IPS DF 19.7 (cell line): Measurements from ENCODE around the gene RTL10.

Experiments
- DNase-seq: peaks from one replicate; pipeline ENCODE4 v3.0.0-alpha.2; 2013; ENCODE audit warnings: low read depth, low spot score

RTL10 gene, protein sequence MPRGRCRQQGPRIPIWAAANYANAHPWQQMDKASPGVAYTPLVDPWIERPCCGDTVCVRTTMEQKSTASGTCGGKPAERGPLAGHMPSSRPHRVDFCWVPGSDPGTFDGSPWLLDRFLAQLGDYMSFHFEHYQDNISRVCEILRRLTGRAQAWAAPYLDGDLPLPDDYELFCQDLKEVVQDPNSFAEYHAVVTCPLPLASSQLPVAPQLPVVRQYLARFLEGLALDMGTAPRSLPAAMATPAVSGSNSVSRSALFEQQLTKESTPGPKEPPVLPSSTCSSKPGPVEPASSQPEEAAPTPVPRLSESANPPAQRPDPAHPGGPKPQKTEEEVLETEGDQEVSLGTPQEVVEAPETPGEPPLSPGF

DNA sequence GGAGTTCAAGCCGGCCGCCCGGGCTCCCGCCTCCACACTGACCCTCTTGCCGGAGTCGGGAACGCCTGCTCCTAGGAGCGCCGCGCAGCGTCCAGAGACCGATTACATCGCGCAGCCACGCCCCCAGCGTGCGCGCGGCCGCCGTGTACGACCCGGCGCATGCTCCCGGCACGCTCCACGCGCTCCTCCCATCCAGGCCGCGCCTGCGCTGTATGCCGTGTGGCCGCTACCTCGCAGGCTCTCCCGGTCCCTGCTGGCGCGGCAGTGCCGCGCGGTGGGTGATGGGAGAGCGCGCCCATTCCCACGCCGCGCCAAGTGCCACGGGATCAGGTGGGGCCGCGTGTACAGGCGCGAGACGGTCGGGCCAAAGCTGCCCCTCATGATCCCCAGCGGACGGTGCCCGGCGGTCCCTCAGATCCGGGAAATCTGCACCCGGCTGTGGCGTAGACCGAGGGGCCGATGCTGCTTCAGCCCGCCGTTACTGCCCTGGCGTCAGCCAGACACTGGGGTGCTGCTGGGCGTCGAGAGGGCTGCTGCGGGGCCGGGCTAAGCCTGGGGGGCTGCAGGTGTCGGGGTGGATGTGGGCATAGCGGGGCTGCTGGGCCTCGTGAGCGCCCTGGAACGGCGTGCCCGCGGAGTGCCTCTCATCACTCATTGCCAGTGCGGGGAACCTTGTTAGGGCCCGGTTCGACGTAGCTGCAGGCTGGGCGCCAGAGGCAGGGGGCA, at the start of gene RTL10, which contains the start of gene GNB1L:
Gene RTL10, minus strand, starts transcription at position 97 of the 726 bp plus-strand sequence. CDS start 2,613 bp downstream, outside the sequence.
Gene GNB1L, minus strand, starts transcription at position 97 of the 726 bp plus-strand sequence. CDS start 33,519 bp downstream, outside the sequence.
- peak; percentile 79 for DNase-seq

DNA sequence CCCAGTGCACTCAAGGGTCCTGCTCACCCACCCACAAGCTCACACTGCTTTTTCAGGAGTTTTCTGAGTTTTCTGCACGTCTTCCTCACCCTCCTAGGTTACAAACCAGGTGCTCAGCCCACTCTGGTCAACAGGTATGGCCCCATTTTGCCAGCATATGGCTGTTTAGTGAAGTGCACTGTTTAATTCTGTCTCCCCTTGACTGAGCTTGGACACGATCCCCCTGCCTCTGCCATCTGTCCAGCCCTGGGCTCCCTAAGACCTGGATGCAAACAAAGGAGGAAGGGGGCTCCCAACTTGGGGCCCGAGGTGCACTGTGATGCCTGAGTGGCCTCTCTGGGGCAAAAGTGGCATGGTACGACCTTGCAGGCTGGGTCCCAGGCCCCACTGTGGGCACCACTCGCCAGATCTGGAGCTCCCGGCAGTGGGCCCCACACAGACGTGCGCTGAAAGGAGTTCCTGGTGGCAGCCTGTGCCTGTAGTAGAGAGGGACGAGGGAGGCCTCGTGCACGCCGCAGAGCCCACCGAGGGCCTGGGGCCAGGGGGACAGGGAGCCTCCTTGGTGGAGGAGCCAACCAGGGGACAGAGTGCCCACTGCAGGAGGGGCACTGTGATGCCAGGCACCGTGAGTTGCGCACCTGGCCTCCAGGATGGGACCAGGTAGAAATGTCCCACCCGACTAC, 49.6 kb upstream of the RTL10 start:
- DNase-seq = no peak

DNA sequence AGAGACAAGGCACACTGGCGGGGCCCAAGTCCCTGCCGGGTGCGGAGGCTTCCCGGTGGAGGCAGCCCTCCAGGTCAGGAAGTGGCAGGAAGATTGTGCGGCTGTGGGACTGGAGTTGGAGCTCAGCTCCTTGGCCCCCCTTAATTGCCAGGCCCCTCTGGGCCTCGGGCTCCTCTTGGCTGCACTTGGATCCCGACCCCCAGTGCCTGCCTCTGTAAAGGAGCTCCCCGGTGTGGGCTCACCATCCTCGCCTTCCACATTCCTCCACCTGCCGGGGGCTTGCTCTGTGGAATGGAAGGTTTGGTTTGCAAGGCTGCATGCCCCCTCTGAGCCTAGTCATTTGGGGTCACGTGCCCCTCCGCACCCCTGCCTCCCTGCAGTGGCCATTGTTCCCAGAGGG, 48.8 kb upstream of the RTL10 start:
- DNase-seq = no peak

DNA sequence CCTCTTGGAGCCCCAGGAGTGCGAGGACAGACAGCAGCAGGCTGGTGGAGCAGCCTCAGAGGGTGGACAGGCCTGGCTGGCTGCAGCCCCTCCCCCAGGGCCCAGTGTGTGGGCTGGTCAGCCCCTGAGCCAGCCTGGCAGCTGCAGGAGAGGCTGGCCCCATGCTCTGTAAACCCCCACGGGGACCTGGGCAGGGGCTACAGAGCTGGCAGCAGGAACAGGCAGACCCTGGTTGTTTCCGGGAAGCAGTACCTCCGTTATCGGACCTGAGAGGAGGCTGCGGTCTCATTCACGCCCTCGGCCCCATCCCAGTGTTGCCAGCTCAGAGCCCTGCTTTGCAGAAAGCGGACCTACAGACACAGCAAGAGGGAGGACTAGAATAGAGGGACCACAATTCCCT, 48.4 kb upstream of the RTL10 start:
- no peak for DNase-seq

DNA sequence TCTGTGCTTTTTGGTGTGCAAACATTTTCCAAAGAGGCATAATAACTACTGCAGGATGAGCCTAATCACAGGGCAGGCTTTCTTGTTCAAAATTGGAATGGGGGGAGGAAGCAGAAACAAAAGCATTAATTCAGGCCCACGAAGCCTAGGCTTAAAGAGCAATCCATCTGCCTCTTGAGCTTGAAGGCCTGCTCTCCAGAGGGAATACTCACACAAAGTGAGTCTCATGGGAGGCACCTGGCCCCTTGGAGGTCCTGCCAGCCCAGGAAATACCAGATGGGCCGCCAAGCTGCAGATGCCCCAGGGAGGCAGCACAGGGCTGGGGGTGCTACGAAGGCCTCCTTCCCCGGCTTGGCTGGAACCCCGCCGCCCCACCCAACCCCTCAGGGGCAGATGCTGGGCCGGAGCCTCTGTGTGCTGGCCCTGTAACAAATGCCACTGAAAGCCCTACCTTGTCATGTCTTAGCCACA, 47.6 kb upstream of the RTL10 start:
- DNase-seq = no peak

DNA sequence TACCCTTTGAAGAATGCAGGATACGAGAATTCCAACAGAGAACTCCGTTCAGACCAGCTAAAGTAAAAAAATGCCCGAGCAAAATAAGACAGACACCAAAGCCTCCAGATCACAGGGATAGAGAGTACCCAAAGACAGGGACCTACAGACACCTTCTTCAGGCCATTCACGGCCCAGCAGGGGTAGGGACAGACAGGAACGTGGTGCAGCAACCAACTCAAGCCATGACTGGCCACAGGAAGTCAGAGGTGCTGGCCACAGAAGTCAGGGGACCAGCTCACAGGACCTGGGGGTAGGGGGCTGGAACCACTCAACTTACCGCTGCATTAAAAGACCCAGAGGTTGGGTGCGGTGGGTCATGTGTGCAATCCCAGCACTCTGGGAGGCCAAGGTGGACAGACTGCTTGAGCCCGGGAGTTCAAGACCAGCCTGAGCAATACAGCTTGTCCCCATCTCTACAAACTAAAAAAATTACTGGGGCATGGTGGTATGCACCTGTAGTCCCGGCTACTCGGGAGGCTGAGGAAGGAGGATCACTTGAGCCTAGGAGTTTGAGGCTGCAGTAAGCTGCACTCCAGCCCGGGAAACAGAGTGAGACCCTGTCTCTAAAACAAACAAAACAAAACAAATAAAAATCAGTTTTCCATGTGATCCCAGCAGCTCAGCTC, 47.0 kb upstream of the RTL10 start:
- DNase-seq = no peak

DNA sequence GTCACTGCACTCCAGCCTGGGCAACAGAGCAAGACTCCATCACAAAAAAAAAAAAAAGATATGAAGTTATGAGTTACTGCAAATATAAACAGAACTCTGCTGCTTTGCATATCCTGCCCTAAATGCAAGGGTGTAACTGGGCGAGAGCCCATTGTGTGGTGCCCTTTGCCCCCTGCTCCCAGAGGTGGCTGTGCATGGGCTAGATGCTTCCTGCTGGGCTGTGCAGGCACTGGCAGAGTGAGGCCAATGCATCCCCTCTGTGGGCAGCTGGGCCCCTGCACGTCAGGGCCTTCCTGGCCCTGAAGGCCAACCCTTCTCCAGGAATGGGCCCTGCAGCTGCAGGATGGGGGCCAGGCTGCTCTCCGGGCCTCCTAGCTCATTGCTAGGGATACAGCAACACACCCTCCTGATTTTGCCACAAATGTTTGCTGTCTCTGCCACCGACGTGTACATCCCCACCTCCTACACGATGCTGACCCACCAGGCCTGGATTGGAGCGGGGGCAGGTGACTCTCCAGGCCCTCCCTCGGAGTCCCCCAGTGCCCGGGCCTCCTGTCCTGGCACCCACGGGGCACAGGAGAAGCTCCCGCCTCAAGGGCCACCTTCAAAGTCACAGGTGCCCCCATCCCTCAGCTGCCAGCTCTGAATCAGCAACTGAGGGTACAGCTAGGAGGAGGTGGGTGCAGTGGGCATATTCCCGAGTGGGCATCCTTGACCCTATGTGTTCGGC, 46.2 kb upstream of the RTL10 start:
- DNase-seq = no peak

DNA sequence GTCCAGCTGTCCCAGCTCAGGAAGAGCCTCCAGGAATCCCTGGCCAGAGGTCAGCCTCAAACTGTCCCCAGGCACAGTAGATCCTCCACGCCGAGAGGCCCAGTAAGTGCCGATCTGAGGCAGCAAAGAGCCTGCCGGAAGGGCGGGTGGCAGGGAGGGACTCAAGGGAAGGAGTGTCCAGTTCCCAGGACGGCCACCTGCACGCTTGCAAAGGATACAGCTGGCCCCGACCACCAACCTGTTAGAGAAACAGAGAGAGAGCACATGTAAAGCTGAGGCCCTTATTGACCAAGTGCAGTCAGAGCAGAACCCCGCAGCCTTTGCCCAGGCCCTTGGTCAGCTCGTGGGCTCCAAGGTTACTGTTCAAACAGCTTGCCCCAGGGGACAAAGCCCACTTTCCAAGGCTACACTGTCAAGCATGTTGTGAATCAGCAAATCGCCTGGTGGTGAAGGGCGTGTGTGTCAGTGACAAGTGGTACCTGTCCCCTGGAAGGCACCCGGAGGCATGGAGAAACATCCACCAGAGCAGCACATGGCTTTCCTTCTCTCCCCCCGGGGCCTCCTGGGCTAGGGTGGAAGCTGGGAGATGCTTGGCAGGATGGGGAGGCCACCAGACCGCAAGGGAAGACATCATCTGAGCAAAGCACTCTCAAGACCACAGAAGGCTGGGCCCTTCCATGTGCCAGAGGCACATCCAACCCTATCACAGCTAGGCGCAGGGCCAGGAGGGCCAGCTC, 44.3 kb upstream of the RTL10 start:
- no peak for DNase-seq

DNA sequence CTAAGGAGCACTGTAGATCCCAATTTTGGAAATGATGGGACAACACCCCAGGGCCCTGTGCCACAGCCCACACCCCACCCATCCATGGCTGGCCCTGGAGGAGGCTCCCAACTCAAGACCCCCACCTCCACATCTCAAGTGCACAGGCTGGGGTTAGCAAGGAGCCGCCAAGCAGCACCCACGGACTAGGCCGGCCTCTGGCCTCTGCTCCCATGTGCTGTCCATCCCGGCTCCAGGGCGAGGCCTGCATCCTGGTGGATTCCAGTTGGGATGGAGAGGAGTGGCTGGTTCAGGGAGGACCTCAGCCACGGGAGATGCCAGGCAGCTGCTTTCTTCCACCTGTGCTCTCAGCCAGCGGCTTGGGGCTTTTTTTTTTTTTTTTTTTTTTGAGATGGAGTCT, 43.5 kb upstream of the RTL10 start:
- DNase-seq = no peak

DNA sequence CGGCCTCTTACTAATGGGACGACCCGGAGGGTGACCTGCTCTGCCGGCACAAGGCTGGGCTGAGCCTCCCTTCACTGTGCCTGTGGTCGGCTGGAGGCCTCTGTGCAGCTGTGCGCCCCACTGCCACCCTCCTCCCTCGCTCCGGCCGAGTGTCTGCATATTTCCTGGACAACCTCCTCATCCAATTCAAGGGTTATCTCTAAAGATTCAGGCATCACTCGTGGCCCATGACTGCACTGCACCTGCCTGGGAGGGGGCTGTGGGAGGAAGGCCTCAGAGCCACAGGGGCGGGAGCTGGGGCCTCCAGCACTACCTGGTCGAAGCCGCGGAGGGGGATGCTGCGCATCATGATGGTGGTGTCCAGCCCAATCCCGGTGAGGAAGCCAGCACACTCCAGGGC, 43.1 kb upstream of the RTL10 start:
- DNase-seq = no peak

DNA sequence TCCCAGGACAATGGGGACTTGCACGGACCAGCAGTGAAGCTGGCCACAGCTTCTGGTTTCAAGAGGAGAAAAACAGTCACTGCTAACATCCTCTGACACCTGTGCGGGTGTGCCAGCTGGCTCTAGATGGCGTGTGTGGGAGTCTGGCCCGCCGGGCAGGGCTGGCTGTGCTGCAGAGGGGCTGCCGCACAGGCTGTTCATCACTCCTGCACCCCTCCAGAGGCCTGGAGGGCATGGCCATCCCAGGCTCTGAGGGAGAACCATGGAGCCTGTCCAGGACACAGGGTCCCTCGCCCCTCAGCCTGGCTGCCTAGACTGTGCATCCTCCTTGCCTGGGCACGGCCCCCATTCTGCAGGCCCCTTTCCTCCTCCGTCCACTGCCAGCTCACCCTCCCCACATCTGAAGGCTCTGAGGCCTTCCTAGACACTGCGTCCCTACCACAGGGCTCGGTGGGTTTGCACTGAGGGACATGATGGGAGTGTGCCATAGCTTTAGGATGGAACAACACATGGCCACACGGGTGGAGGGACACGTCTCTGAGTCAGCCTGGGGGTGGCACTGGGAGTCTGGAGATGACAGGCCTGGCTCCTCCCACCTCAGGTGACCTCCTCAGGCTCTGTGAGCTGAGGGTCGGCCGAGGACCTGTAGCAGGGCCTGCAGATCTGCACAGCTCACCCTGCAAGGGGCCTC, 42.1 kb upstream of the RTL10 start:
- no peak for DNase-seq

DNA sequence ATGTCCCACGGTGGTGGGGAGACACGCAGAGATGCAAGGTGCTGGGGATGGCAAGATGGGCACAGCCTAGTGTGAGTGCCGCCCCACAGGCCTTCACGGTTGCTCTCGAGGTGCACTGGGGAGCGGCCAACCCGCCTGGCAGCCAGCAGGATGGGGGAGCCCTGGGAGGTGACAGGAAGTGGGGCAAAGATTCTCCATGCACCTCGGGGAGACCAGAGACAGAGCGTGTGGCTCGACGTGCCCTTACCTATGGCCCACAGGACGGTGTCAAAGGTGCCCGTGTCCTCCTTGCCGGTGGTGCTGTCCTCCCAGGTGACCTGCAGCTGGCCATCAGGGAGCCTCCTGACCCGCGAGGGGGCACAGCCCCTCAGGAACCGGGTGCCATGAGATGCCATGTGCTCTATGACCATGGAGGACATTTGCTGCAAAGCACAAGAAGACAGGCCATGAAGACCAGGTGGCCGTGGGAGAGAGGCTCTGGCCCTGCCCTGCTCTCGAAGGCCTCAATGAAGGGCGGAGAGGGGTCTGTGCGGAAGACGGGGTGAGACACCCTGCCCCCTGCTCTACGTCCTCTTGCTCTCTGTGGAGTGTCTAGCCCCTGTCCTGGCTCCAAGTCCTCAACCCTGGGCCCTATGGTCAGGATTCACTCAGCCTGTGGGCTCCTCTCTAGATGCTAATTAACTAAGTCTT, 40.6 kb upstream of the RTL10 start:
- DNase-seq = no peak

DNA sequence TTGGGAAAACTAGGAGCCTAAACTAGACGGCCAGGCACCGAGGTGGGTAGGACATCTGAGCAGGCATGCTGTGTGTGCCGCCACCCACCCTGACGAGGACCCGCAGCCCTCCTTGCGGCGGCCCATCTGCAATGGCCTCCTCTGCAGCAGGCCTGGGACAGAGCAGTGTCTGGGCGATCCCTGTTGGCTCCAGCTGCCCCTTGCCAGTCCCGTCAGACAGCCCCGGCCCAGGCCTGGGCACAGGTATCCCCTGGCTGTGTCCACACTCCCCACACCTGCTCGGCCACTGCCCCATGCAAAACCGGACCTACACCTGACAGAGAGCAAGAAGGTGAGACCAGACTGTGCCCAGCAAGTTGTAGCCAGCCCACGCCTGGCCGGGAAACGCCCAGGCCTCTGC, 38.7 kb upstream of the RTL10 start:
- no peak for DNase-seq

DNA sequence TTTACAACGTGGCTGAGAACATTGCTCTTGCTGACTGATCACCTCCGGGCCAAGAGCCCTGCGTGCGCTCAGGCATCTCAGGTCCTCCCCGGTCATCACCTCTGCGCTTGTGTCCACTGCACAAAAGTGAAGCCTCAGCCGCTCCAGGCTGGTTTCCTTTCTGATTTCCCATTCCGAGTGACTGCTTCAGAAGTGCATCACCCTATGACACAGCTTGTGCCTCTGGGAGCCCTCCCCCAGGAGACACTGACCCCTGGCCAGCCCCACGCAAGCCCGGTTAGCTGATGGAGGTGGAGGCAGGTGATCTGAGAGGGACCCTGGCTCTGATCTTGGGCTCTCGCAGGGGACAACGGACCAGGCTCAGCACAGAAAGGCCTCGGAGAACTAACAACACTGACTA, 38.3 kb upstream of the RTL10 start:
- DNase-seq = no peak

DNA sequence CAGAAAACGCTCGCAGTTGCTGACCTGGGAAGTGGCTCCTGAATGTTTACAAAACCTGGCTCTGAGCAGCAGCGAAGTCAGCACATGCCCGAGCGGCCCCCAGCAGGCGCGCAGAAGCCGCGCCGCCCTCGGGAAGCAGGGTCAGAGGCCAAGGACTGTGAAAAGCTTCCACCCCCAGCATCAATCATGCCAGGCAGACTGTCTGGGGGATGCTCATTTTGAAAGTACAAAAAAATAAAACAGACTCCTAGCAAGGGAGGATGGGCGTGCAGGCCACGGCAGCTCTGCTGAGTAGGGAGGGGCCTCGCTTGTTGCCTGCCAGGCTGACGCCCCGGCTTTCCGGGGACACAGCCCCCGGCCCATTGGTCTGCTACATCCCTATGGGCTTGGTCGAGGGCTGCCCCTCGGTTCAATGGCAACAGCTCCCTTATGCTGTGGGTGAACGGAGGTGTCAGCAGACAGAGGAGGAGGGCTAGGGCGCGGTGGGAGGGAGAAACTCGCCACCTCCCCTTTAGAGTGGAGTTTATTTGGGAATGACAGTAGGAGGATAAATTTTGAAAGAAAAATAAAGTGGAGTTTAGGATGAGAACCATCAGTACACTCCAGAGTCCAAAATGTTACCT, 37.7 kb upstream of the RTL10 start:
- no peak for DNase-seq

DNA sequence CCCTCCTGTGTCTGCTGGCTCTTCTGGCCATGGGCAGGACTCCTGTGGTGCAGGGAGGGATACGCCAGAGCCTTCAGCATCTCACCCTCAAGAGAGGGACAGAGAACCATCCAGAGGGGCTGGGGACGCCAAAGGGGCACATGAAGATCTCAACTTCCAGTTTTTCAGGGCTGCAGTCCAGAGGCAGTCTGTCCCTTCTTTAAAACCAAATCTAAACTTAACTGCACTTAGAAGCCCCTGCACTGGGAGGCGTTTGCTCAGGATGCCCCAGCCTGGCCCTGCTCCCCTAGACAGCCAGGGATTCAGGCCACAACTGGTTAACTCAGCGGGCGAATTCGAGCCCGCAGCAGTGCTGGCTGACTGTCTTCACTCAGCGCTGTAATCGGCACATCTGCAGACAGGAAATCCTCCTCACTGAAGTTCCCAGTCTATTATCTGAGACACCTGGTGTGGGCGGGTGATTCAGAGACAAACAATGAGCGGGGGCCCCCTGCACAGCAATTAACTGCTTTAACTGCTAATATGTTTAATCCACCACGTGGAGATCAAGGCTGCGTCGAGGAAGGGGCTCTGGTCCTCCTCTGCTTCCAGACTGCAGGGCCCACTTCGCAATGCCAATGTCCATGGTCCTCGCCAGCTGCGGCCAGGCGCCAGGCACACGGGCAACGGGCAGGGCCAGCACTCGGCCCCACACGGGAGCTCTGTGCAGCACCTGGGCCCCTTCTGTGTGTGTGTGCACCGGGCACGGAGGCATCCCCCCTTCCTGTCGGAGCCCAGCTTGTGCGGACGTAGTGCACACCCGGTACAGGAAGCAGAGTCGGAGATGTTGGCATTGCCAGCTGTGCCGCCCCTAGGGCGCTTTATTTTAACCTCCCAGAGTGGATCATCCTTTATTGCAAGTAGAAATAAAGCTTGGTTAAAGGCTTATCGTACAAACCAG, 36.9 kb upstream of the RTL10 start:
- DNase-seq = peak; percentile 78

DNA sequence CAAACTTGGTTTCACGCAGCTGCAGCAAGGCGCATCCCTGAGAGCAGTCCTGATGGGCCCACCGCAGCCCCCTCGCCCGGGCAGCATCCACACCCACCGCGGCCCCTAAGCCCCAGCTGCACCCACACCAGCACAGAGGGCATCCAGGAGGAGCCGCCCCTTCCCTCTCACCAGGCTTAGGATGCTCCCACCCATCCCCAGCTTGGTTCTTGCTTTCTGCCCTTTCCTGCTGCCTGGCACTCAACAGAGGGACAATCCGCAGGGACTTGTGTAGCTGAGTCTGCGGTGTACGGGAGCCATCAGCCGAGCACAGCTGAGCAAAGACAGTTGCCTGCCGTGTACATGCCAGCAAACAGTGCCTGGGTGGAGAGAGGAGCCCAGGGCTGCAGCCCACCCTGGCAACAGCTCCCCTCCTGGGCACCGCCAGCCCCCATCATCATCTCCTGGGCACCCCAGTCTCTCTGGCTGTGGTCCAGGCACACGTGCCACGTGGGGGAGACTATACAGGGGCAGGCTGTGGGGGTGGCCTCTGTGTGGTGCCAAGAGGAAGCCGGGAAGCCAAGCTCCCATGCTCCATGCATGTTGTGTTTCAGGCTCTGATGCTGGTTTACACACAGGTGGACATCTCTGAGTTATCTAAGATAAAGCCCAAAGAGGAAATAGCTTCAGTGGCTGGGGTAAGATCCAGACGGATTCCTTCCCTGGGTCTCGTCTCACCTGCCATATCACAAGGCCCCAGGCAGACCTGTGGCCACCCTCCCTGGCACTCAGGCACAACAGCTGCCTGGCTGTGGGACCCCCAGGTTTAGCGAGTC, 36.0 kb upstream of the RTL10 start:
- no peak for DNase-seq
